SHP77 (cell line): Measurements from ENCODE around the gene B4GALT5.
"Not testable (repeated sequence)": the region's sequence is repeated elsewhere in the genome, so short reads cannot be mapped to it uniquely, and the experiment has no call there.

Experiments
- DNase-seq, 2 experiments: peaks; one replicate each; lab custom pipeline; 2025; lab: John Stamatoyannopoulos, UW

Gene B4GALT5

GRCh38 chr20:49679634-49680033, 34.0 kb downstream of the B4GALT5 start:
- no peak for DNase-seq

- no peak for DNase-seq
Observed at GRCh38 chr20:49677777-49678758, 35.6 kb downstream of the B4GALT5 start.

DNA sequence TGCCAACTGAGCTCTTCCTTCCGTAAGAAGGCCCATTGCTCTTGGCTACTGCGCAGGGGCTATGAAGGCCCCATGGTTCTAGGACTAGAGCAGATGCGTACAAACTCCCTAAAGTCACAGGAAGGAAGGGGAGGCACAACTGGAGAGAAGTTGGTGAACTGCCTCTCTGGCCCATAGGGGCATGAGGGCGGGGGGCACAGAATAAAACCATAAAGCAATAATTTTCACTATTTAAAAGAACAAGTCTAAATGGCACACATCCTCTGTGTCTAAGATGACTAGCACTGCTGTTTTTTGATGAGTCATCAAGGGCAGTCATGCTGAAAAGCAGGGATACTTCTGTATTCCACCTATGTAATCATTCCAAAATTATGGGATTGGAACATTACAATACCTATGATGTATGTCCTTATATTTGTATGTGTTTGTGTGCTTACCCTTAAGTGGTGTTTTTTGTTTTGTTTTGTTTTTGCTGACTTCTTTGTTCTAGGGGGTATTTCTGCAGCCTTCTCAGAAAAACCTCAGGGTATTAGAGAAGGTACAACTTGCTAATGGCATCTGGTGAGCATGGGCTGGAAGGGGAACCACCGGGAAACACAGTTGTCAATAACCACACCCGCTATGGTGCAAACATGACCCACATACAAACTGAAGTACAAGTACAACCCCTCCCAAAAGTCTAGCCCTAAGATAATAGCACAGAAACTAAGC, 36.9 kb downstream of the B4GALT5 start:
- no peak for DNase-seq

- DNase-seq: no peak
Observed at GRCh38 chr20:49675368-49676151, 38.1 kb downstream of the B4GALT5 start.

DNA sequence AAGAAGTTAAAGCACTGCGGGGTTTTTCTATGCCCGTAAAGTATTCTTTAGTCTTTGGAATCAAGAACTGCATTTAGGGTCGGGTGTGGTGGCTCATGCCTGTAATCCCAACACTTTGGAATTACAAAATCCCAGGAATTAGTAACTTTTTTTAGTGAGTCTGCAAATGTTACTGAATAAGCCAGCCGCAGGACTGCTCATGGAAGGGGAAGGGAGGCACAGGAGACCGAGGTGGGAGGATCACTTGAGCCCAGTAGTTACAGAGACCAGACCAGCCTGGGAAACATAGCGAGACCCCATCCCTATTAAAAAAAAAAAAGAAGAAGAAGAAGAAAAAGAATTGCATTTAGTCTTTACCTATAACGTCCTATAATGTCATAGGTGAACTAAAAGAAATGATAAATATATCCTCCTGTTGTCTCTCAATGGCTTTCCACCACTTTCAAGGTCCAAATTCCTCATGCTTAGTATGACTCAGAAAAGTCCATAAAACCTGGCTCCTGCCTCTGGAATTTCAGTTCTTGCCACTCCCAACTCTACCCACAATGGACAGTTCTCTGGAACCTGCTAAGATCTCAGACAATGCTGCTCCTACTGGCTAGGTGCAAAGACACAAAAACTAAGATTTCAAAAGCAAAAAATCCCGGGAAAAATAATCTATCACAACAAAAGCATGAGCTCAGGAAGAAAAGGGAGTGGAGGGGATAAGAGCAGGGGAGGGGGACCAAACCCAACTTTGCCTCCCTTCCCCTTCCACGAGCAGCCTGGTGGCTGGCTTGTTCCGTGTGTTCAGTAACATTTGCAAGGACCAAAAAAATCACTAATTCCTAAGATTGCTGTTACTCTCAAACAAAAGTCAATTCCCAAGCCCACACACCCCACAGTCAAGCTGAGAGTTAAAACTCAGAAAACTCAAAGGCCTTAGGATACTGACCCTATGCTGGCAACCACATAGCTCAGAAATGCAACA, 39.0 kb downstream of the B4GALT5 start:
- DNase-seq: no peak

DNA sequence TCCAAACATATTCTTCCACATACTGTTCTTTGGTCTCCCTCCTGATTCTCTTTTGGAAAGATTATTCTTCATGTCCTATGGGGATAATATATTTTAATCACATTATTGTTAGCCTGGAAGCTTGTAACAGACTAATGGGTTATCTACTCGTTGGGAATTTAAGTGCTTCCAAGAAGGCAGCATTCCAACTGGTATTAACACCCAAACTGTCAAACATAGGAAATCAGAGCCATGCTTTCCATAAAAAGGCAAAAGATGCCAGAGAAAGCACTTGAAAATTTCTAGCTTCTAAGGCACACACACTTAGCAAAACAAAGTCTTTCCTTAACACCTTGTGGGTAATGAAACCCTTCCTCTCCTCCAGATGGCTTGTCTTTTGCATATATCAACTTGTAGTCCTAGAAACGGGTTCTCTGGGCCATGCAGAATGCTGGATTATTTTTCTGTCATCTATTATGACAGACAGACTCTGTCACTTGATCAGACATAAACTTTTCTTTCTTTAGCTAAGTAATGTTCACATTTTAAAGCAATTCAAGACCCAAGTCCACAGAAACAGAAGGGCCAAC, 41.5 kb downstream of the B4GALT5 start:
- DNase-seq: no peak

- no peak for DNase-seq
Observed at GRCh38 chr20:49671433-49671832, 42.2 kb downstream of the B4GALT5 start.

- no peak for DNase-seq
Observed at GRCh38 chr20:49669601-49670189, 44.0 kb downstream of the B4GALT5 start.

GRCh38 chr20:49668878-49669195, 44.8 kb downstream of the B4GALT5 start:
- not testable (repeated sequence) for DNase-seq

GRCh38 chr20:49668181-49668877, 45.3 kb downstream of the B4GALT5 start:
- no peak for DNase-seq

DNA sequence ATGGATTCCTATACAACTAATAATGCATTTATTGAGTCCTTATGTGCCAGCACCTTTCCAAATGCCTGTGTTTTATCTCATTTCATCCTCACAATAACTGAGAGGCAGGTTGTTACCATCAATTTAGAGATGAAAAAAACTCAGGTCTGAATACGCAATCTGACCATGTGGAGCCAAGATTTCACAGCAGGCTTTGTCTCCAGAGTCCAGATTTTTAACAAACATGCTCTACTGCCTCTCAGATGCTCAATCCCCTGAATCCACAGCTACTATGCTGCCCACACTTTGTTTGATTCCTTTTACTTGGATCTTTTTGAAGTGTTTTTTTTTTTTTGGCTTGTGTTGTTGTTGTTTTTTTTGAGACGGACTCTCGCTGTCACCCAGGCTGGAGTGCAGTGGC, 46.8 kb downstream of the B4GALT5 start:
- no peak for DNase-seq

DNA sequence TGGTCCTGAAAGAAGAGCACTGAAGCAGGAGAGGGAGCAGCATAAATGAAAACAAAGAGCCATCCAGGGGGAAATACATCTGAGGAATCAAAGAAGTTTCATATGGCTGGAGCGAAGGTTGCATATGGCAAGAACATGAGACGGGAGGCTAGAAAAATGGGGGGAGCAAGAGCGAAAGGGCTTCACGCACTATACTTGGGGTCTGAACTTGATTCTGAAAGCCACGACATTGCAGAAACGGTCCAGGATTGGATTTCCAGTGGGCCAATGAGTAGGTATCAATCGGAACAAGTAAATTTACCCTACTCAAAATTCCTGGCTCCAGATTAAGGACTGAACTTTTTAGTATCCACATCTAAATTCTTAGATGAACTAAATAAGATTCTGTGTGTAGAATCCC, 47.9 kb downstream of the B4GALT5 start:
- DNase-seq: no peak

DNA sequence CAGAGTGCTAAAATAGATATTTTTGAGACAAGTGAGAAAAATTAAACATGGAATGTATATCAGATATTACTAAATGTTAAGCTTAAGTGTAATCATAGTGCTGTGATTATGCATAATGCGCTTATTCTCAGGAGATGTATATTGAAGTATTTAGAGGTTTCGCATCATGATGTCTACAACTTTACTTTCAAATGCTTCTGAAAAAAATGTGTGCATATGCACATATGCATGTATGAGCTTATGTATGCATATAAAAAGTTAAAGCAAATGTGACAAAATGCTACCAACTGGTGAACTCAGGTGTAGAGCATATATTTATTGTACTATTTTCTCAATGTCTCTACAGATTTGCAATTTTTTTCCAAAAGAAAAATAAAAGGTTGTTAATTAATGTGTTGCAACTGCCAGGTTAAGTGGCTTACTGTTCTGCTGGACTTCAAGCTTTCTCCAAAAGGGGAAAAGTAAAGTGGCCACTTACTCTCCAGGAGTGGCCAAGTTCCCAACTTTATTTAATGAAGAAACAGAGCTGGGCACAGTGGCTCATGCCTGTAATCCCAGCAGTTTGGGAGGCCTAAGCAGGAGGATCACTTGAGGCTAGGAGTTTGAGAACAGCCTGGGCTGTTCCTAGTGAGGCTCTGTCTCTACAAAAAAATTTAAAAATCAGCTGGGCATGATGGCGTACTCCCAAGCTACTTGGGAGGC, 48.9 kb downstream of the B4GALT5 start:
- DNase-seq: no peak

DNA sequence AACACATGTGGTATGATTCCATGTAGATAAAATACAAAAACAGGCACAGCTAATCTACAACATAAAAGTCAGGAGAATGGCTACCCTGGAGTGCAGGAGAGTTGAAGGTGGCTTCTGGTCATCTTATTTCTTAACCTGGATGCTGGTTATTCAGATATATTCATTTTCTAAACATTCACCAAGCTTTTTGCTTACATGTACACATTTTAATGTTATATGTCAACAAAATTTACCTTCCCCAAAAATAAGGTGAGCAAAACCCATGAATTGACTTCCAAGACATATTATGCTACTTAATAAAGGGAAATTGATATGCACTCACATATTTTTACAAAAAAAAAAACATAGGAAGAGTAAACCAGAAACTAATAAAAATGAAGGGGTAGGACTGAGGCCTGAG, 50.6 kb downstream of the B4GALT5 start:
- DNase-seq: no peak

DNA sequence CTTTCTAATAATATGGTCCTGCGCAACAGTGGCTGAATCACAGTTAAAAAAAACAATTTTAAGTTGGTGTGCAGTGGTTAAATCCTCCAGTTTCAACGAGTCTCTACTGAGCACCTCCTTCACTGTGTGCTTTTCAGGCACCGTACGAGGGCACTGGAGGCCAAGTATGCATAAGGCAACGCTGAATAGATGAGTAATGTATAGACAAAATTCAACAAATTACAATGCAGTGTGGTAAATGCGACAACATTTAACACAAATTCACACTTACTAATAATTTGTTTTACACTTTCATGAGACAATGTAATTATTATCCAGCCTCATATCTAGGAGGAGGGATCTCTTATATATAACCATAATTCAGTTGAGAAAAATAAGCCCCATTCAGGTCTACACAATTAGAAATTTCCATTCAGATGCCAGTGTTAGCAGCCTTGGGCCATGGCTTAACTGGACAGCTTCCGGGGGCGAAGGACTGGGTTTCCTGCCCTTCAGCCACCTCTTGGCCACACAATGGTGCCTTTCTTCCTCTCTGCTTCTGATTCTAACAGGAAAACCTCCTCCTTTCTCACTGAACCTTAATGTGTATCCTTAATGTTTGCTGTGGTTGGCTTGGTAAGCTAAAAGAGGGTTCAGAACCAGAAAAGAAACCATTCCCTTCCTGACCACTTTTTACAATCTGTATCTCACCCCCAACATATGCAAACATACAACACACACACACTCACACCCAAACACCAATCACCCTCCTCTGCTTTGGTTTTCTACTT, 51.9 kb downstream of the B4GALT5 start:
- no peak for DNase-seq

- no peak for DNase-seq
Observed at GRCh38 chr20:49660912-49661311, 52.8 kb downstream of the B4GALT5 start.

GRCh38 chr20:49659056-49659455, 54.6 kb downstream of the B4GALT5 start:
- DNase-seq: no peak

DNA sequence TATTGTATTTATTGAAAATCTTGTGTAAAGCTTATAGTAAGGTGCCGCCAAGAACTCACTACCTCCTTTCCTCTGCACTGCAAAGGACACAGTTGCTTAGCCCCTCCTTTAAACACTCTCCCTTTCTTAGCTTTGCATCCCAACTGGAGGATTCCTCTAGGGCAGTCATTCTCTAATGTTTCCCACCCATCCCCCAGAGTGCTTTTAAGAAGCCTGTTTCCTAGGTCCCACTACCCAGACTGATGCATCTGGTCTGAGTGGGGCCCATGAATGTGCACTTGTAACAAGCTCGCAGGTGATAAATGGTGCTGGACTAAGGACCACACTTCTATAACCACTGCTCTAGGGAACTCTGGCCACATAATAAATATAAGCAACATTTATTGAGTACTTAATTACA, 55.2 kb downstream of the B4GALT5 start:
- DNase-seq: no peak
